GM18873 (cell line): ENCODE data around the gene INPP5E.

ENCODE experiments used
- ATAC-seq: cut with Tn5 transposase; IDR thresholded peaks from one replicate; pipeline ENCODE4 v1.9.1; 2021; ENCODE audit warnings: mild to moderate bottlenecking, moderate library complexity, moderate number of reproducible peaks; ENCODE audit not compliant: unreplicated experiment, low FRiP score

INPP5E gene

GRCh38 chr9:136391737-136392537, 47.7 kb downstream of the INPP5E start:
- ATAC-seq, result no peak

- ATAC-seq, result no peak
These were observed 50.2 kb downstream of the INPP5E start for GRCh38 chr9:136389396-136389795.

- no peak for ATAC-seq
These were observed 52.4 kb downstream of the INPP5E start for GRCh38 chr9:136387217-136387616.

- ATAC-seq, result no peak
These were observed 53.6 kb downstream of the INPP5E start for GRCh38 chr9:136386018-136386417.

GRCh38 chr9:136385015-136385414, 54.6 kb downstream of the INPP5E start:
- ATAC-seq, result no peak

- ATAC-seq, result no peak
These were observed 56.2 kb downstream of the INPP5E start for GRCh38 chr9:136383436-136383835.

GRCh38 chr9:136381966-136382513, 57.6 kb downstream of the INPP5E start:
- ATAC-seq, result no peak

GRCh38 chr9:136381311-136381710, 58.3 kb downstream of the INPP5E start:
- ATAC-seq, result no peak

GRCh38 chr9:136380381-136380780, 59.3 kb downstream of the INPP5E start:
- ATAC-seq, result no peak

- ATAC-seq, result no peak
These were observed 59.8 kb downstream of the INPP5E start for GRCh38 chr9:136379891-136380290.

- no peak for ATAC-seq
These were observed 60.2 kb downstream of the INPP5E start for GRCh38 chr9:136379401-136379800.

GRCh38 chr9:136379003-136379287, 60.7 kb downstream of the INPP5E start:
- ATAC-seq, result no peak
